Fibroblast of skin of scalp (primary cell): ENCODE data around the gene NODAL.
A peak's percentile ranks its signal among the peaks of the same experiment; 100 is the strongest.

Experiments
- DNase-seq: peaks from one replicate; pipeline ENCODE4 v3.0.0-alpha.2; 2013

NODAL gene

GRCh38 chr10:70462349-70462984, 21.0 kb upstream of the NODAL start:
- peak; percentile 44 for DNase-seq

GRCh38 chr10:70461397-70462348, 20.2 kb upstream of the NODAL start:
- peak; percentile 54 for DNase-seq

DNA sequence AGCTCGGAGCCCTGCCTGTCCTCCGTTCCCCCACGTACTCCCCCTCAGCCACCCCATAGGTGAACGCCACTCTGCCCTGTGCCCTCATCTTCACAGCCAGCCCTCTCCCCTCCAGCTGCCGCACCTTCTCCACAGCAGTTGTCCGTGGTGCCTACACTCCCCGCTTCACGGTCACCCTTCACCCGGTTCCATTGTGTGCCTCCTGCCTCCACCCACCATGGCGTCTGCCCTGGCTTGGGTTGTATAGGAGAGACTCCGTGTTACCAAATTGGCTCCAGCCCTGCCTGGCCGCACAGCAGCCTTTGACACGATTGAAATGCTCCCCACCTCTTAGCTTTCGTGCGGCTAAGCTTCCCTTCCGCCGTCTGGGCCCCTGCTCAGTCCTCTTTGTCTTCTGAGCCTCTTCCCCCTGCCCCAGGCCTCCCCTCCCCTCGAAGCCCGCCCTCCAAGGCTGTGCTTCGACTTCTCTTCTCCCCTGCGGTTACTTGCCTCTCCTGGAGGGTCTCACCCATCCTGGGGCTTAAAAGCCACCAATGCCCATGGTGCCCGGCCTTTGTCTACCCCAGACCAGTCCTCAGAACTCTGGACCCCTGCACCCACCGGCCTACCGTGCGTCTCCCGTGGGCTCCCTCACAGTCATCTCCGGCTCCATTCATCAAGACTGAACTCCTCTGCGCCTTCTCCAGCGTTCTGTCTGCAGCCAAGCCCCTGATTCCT, 18.5 kb upstream of the NODAL start:
- DNase-seq: no peak

- DNase-seq: no peak
Measured at GRCh38 chr10:70459061-70459773, 17.7 kb upstream of the NODAL start.

GRCh38 chr10:70458329-70459060, 17.0 kb upstream of the NODAL start:
- DNase-seq: peak; percentile 74

- DNase-seq: no peak
Measured at GRCh38 chr10:70457759-70458305, 16.4 kb upstream of the NODAL start.

DNA sequence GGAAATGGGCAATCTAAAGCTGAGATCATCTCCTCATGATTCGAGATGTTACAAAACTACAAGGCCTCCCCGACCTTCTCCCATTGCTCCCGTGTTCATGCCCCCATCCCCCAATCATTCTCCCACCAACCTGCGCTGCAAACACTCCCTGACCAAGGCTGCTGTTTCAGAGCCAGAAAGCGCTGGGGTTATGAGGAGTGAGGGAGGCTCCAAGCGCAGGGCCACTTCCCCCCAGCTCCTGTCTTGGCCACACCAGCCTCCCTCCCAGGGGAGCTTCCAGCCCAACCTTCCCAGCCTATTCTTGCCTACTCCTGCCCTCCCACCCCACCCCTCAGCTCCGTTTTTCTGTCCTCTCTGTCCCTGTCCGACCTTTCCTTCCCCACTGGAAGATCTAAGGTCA, 14.7 kb upstream of the NODAL start:
- no peak for DNase-seq

DNA sequence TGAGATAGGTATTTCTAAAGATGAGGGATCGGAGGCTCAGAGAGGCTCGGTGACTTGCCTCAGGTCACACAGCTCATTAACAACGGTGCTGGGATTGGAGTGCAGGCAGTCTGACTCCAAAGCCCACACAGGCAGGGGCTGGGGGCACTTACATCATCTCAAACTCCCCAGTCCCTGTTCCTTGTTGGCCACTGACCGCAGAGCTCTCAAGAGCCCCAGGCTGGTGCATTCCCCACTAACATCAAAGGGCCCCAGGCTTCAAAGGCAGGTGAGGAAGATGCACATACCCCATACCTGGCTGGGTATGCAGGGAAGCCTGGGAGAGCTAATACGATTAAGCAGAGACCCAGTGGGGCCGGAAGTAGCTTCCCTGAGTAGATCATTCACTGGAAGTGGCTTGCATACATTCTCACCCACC, 13.7 kb upstream of the NODAL start:
- DNase-seq: no peak

- no peak for DNase-seq
Measured at GRCh38 chr10:70448236-70448635, 6.8 kb upstream of the NODAL start.

- peak; percentile 63 for DNase-seq
Measured at GRCh38 chr10:70445718-70446657, 4.5 kb upstream of the NODAL start.

- DNase-seq: no peak
Measured at GRCh38 chr10:70444744-70445143, 3.3 kb upstream of the NODAL start.

DNA sequence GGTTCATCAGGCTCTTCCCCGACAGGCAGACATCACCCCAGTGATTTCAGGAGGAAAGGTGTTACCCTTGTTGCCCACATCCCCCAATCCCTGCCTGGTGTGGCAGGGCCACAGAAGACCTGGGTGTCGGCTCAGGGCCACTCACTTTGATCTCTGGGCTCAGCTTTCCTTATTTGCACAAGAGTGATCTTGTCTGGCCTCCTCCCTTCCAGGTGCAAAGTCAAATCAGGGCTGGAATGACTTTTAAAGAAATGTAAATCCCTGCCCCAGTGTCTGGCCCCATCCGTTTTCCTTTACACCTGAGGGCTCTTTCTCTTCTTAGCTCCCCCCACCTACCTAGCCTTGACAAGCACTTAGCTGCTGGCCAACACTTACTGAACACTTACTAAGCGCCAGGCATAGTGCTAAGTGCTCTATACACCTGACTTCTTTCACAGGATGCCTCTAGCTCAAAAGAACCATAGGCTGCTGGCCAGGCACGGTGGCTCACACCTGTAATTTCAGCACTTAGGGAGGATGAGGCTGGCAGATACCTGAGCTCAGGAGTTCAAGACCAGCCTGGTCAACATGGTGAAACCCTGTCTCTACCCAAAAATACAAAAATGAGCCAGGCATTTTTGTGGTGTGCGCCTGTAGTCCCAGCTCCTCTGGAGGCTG, 979 bp upstream of the NODAL start:
- no peak for DNase-seq

DNA sequence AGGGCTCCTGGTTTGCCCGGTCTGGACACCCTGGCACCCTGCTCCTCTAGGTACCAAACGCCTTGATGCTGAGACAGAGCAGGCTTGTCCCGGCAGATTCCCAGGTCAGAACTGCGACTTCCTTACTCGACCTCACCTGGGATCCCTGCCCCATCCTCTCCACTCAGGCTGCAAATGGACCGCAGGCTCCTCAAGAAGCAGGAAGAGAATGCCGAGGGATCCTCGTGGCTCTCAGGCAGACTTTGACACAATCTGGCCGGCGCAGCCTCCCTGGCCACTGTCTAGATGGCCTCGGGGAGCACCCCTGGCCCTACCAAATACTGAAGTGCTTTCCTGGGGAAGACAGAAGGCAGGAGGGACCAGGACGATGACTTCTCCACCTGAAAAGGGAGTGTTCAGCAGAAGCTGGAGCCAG, 421 bp upstream of the NODAL start:
- no peak for DNase-seq

DNA sequence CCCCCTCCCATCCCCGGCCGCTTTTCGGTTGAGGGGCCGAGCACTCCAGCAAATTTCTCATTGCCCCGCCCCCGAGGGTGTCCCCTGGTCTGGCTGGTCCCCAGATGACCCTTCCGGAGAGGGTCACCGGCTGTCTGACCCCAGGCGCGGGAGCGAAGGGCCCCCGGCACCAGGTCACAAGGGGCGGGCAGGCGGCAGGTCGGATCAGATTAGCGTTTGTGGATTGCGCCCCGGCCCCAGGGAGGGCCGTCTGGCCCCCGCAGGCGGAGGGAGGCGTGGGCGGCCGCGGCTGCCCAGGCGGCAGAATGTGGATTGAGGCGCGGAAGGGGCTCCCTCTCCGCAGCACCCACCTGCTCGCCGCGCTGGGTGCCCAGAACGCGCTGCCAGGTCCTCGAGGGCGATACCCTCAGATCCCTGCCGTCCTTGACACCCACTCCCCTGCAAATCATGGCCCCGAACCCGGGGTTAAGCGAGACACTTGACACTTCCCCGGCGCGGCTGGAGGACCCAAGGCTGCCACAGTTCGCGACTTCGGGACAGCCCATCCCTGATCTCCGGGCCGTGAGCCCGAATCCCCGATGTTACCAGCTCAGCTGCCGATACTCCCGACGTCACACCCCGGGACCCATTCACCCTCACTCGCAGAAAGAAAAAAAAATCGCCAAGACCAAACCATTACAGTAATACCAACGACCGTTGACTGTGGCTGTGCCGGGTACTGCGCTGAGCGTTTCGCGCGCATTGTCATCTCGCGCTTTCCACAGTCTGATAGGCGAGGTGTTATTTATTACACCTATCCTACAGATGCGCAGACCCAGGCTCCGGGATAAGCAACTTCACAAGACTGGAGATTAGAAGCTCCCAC, 953 bp downstream of the NODAL start:
- no peak for DNase-seq

DNA sequence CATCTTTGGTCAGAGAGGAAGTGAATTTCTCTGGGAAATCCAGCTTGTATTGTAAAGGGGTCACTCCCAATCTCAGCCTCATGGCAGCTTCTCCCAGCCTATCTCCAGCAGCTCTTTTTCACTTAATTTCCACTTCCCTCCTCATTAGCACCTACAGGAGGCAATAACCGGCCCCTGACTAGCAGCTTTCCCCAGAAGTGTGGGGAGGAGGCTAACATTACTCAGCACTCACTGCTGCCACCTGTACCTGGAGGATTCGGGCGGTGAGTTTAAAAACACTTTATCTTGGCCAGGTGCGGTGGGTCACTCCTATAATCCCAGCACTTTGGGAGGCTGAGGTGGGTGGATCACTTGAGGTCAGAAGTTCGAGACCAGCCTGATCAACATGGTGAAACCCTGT, 3.8 kb downstream of the NODAL start:
- no peak for DNase-seq

DNA sequence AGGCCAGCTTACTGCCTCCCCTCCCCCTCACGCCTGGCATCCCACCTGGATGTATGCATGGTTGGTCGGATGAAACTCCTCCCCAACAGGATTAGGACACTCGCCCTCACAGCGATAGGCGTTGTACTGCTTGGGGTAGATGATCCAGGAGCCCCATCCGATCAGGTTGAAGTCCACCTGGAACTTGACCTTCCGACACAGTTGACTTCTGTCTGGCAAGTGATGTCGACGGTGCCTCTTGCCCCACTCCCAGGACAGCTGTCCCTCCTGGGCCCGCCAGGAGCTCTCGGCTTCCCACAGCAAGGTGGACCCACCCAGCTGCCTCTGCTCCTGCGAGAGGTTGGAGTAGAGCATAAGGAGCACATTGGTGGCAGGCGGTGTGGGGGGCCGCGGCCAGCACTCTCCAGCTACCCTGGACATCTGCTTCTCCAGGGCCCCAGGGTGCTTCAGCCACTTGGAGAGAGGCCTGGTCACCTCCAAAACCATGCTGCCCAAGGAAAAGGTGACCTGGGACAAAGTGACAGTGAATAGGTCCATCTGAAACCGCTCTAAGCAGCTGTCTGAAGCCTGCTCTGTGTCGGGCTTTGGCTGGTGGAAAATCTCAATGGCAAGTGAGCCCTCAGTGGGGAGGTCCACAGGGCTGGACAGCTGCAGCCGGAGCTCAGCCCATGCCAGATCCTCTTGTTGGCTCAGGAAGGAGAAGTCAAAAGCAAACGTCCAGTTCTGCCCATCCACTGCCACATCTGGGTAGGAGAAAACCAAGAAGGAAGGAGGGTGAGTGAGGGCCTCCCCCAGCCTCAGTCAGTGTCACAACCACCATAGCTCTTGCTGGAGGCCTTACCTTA, 6.0 kb downstream of the NODAL start:
- DNase-seq: no peak

DNA sequence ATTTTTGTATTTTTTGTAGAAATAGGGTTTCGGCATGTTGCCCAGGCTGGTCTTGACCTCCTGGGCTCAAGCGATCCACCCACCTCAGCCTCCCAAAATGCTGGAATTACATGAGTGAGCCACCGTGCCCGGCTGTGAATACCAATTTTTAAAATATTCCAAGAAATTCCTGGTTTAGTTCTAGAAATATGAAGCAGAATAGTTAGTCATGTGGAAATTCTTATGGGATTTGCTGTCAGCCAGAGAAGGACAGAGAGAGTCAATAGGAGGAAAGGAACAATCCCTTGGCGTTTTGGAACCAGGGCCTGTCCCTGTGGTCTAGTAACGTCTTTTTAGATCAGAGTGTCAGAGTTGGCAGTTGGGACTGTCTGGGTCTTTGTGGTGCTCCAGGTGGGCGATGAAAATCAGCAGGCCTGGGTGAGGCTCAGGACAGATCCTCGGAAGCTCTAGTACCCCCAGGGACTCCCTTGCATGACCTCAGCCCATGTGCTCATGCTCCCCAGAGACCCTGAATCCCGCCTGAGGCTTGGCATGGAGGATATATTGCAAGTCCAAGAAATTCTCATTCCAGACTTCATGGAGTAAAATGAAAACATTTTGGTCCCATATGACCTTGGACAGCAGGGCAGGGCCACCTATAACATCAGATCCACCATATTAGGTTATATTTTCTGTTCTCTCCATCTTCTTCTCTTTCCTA, 7.8 kb downstream of the NODAL start:
- DNase-seq: peak; percentile 91
